GM18909 (cell line): ENCODE measurements around the gene MEIOSIN.
"Not testable (repeated sequence)": the region's sequence is repeated elsewhere in the genome, so short reads cannot be mapped to it uniquely, and the experiment has no call there.

Experiments used
- ATAC-seq: cut with Tn5 transposase; IDR thresholded peaks from one replicate; pipeline ENCODE4 v1.9.1; 2021; ENCODE audit warnings: mild to moderate bottlenecking; ENCODE audit not compliant: unreplicated experiment, poor library complexity

Gene MEIOSIN

DNA sequence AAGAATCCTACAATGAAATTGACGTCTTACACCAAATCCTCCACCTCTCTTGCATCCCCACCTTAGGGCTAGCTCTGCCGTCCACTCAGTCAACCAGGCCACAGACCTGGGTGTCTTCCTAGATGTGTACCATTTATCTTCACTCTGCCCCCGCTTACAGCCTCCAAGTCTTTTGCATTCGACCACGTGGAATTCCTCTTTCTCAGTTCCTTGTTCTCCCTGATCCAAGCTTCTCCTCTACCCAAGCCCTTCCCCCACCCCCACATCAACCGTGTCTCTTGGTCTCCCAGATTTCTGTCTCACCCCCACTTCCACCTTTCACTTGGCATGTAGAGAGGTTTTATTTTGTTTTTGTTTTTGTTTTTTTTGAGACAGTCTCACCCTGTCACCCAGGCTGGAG is 60.6 kb downstream of the MEIOSIN start:
- no peak for ATAC-seq

DNA sequence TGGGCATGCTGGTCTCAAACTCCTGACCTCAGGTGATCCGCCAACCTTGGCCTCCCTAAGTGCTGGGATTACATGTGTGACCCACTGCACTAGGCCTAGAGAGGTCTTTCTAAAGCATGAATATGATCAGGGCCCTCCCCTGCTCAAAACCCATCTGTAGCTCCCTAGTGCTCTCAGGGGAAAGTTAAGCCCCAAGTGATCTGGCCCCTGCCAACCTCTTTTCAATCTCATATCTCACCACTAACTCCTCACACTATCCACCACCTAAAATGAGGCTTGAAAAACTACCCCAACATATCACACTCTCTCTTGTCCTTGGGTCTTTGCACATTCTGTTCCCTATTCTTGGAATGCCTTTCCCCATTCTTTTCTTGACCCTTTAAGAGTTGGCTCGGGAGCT is 61.4 kb downstream of the MEIOSIN start:
- no peak for ATAC-seq

DNA sequence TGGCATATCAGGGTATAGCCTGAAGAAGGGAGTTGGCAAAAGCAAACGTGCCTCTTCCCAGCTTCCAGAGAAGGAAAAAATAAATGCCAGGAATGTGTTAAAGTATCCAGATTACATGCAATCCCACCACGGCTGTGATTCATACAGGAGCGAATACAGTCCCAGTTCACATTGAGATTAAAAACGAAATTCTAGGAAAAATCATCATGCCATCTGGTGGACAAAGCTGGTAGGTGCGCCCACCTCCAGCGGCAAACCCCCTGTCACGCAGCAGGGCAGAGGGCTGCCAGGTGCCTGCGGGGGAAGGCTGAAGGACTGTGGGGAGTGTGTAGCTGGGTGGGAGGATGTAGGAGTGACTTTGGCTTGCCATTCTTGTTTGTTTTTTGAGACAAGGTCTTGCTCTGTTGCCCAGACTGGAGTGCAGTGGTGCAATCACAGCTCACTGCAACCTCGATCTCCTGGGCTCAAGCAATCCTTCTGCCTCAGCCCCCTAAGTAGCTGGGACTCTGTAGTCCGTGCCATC is 65.8 kb downstream of the MEIOSIN start:
- no peak for ATAC-seq

DNA sequence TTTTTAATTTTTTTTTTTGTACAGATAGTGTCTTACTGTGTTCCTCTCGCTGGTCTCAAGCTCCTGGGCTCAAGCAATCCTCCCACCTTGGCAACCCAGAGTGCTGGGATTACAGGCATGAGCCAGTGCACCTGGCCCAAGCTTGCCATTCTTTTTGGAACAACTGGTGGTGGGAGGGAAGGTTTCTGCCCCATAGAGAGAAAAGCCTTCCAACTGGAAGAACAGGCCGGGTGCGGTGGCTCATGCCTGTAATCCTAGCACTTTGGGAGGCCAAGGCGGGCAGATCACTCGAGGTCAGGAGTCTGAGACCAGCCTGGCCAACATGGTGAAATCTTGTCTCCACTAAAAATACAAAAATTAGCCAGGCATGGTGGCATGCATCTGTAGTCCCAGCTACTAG is 66.3 kb downstream of the MEIOSIN start:
- ATAC-seq, result not testable (repeated sequence)

DNA sequence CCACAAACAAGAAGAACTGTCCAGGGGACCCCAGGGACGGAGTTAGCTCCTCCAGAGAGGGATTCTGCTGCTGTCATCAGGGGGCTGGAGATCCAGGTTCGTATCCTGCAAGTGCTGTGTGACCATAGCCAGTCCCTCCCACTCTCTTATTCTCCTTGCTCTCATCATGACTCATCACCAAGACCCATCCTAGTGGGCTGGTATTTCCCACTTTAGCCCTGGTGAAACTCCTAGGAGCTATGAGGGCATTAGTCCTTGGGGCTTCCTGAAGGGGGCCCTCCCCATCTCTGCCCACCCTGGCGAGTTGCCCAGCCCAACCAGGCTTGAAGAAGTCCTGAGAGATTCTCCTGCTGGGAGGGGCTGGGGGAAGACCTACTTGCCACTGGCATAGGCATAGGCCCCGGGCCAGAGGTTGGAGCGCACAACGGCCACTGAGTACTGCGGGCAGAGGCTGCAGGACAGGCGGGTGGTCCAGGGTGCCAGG is 66.9 kb downstream of the MEIOSIN start:
- ATAC-seq, result no peak

DNA sequence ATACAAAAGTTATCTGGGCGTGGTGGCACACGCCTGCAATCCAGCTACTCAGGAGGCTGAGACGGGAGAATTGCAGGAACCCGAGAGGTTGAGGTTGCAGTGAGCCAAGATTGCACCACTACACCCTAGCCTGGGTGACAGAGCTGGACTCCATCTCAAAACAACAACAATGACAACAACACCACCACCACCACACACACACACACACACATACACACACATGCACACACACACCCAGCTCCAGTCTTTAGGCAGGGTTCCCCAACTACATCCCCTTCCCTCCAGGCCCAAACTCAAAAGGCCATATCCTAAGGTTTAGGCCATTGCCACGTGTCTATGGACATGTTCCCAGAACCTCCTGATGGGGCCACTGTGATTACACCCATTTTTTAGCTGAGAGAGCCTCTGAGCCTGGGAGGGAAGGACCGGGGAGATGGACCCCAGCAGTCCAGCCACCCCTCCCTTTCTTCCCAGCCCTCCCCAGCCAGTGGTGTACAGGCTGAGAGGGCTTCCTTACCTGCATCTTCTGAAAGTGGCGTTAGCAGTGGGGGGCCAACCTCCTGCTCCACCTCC is 68.5 kb downstream of the MEIOSIN start:
- no peak for ATAC-seq

DNA sequence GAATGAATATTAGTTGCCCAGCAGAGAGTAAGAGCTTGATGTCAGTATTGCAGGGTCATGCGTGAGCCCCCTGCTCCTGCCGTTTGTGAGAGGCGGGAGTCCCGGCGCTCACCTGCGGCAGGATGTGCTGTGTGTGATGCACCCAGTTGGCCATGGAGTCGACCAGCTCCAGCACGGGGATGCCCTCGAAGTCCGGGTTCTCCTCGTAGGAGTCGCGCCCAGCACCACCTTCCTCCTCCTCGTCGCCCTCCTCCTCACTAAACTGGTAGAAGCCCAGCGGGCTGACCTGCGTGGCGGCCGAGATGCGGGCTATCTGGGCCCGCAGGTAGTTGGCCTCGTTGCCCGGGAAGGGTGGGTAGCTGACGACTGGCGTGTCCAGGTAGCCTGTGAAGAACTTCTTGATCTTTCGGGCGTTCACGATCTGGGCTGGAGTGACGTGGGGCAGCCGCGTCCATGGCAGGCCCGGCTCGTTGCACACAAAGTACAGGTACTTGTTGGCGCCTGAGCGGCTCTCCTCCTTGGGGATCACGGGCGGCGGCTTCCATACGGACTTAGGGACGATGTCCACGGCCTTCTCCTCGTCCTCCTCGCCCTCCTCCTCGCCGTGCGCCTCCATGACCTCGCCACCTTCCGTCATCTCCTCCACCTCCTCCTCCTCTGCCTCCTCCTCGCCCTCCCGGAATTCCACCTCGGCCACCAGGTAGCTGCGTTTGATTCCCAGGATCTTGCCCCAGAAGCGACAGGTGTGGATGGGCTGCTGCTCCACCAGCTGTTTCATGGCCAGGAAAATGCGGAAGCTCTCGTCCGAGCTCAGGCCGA is 71.1 kb downstream of the MEIOSIN start:
- no peak for ATAC-seq

DNA sequence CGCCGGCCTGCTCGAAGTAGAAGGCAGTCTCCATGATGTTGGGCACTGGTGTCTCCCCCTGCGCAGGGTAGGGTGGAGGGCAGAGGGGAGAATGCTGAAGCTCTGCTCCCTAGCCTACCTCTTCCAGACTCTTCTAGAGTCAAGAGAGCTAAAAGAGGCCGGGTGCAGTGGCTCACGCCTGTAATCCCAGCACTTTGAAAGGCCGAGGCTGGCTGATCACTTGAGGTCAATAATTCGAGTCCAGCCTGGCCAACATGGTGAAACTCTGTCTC is 71.7 kb downstream of the MEIOSIN start:
- ATAC-seq, result no peak

DNA sequence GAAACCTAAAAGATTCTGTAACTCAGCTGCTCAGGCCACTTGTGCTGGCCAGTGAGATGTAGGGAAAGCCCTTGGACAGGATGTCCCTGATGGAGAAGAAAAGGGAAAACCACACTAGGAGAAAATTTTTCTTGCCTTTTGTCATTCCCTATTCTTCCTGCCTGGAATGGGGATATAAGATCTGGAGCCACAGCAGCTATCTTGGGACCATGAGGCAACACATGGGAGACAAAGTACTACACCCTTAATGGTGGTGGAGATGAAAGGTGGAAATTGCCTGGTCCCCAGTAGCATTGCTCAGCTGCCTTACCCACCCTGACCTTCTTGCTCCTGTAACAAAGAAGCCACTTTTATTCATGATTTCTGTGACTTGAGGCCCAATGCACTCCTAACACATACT is 72.5 kb downstream of the MEIOSIN start:
- no peak for ATAC-seq

DNA sequence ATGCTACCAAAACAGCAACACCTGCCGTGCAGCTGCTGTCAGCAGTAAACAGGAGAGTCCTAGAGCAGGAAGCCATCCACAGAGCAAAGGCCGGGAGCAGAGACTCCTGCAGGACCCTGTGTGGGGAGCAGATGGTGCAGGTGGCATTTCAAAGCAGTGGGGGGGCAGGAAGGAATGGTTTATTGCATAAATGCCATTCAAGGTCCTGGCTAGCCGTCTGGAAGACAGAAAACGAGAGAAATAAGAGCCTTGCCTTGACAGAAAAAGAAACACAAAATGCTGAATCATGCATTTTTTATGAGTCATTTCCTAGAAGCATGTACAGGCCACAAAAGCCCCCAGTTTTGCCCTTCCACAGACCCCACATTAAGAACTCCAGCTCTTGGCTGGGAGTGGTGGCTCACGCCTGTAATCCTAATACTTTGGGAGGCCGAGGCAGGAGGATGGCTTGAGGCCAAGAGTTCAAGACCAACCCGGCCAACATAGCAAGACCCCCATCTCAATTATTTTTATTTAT is 76.5 kb downstream of the MEIOSIN start:
- ATAC-seq, result no peak

DNA sequence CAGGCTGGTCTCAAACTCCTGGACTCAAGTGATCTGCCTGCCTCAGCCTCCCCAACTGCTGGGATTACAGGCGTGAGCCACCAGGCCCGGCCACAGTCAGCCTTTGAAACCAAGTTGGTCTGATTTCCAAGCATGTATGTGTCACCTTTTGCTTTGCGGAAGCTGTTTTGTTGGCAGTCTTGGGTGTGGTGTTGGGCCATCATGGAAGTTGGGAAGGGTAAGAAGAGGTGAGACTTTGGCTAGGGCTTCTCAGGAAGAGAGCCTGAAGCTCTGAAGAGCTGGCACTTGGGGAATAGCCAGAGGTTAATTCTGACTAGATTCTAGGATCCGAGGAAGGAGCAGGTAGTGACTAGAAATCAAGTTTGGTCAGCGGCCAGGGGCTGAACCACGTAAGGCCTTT is 79.1 kb downstream of the MEIOSIN start:
- ATAC-seq, result no peak
